22Rv1 (cell line): ENCODE data around the gene TSC22D1.

Source experiments
- H3K27ac ChIP-seq: fragments of 450-650 bp; 2 replicates; pipeline ENCODE4 v1.5.1; 2017
- CTCF ChIP-seq: fragments of 450-650 bp; IDR thresholded peaks from 2 replicates; pipeline ENCODE4 v1.5.1; 2017; ENCODE audit warnings: mild to moderate bottlenecking
- ZFX ChIP-seq: fragments of 450-650 bp; IDR thresholded peaks from 2 replicates; pipeline ENCODE4 v1.6.1; 2017; ENCODE audit warnings: antibody characterized with exemption, borderline replicate concordance

TSC22D1 gene

GRCh38 chr13:44439452-44440024 lies 136.6 kb downstream of the TSC22D1 start:
- no peak overlapping the region for H3K27ac ChIP-seq
- TF ChIP-seq ZFX (no peak), CTCF (no peak)

DNA sequence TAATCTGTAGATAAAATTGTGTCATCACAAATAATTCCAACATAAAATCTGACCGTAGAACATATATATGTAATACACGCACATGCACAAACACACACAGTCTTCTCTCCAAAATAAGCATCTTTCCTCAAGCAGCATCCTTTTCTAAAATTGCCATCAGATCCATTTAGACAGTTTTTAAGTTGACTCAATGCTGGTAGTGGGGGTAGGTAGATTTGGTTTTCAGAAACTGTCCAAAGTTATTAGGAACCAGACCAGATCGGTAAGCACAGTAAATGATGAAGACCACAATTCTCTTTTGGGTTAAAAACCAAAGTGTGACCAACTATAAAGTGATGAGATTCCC lies 137.9 kb downstream of the TSC22D1 start:
- peak; percentile 30 for TF ChIP-seq CTCF
- no peak for TF ChIP-seq ZFX
- 0 out of 2 replicates have a peak overlapping the region, but pooled peaks have one; percentile 97 for H3K27ac ChIP-seq

GRCh38 chr13:44437356-44438233 lies 138.5 kb downstream of the TSC22D1 start:
- TF ChIP-seq ZFX (no peak), CTCF (peak; percentile 71)
- peak overlapping the region; percentile 97 for H3K27ac ChIP-seq

DNA sequence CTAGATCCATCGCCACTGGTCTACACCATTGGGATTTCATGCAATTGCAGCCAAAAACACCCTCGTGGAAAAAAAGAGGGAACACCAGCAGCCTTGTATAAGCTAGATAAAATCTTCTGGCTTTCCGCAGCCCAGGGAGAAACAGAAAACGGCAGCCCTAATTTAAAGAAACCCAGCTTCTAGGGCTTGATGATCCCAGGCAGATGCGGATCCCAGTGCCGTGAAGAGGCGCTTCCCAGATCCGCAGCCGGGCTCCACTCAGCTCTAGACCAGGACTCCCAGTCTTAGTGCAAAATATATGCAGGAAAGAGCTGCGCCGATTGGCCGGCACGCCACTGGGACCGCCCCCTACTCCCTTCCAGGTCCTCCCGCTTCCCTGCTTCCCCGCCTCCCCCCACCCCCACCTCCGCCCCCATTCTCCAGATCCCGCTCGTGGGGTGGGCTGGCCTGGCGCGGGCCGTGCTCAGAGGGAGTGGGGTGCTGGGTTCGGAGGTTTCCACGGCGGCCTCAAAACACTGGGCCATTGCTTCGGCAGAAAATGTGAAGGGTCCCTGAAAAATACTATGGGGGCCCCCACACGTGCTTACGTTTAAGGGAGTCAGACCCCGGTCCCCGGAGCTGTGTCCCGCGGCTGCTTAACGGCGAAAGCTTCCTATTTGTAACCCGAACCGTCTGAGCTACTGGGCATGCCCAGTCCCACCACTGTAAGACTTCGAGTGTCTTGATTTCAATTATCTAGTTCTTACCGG lies 139.4 kb downstream of the TSC22D1 start:
- peak overlapping the region; percentile 97 for H3K27ac ChIP-seq
- TF ChIP-seq ZFX (no peak), CTCF (no peak)

GRCh38 chr13:44435919-44436510 lies 140.1 kb downstream of the TSC22D1 start:
- H3K27ac ChIP-seq, result peak overlapping the region; percentile 97
- TF ChIP-seq CTCF, result no peak
- no peak for TF ChIP-seq ZFX

DNA sequence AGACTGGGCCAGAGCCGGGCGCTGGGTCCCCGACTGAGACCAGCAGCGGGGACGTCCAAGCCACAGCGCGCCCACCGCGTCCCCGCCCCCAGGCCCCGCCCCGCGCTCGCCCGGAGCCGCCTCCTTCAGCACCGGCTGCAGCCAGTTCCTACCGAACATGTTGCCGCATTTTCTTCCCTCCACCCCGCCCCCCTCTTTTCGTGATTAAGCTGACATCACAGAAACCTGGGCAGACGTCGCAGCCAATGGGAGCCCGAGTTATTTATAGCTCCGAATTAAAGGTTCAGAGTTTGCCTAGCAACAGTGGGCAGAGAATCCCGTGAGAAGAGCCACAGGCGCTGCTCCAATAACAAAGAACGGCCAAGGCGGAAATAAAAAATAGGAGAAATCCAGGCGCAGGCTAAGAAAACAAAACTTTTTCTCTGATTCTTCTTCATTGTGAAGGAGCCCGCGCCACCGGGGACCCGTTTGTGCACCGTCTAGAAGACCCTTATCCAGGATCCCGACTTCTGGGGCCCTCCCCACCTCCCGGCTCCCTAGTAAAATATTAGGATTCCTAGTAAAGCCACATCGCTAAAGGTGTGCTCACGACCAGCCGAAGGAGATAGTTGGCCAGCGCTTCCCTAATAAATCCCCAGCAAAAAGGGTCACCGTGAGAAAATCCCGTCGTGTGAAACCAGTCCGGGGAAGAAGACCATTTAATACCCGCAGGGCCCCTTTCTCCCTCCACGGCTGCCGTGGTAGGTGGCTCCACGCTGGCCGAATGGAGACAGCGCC lies 140.8 kb downstream of the TSC22D1 start:
- no peak for TF ChIP-seq CTCF
- no peak for TF ChIP-seq ZFX
- H3K27ac ChIP-seq, result peak overlapping the region; percentile 97
